ENCODE results near the gene ATP5PB. TPM values are rescaled to one million over a fixed set of nuclear protein-coding genes. Genes with fewer than 3 reads are reported as not detected.

Gene ATP5PB
- total RNA-seq, 1 donor from 2014 or later: 157 TPM

GRCh38 chr1:111476214-111476613 is 26.9 kb downstream of the ATP5PB start:
- DNase-seq (no peak), ATAC-seq (no peak)
- peaks cover 12% of the 10 kb centered on the region for H3K36me3 ChIP-seq
- peak overlapping the region; percentile 83 for H3K27ac ChIP-seq
- no peaks in the 10 kb centered on the region for H3K27me3 ChIP-seq (ENCODE audit: low read depth)
- peaks cover 36% of the 10 kb centered on the region for H3K4me1 ChIP-seq
- TF ChIP-seq, protein P1, sequence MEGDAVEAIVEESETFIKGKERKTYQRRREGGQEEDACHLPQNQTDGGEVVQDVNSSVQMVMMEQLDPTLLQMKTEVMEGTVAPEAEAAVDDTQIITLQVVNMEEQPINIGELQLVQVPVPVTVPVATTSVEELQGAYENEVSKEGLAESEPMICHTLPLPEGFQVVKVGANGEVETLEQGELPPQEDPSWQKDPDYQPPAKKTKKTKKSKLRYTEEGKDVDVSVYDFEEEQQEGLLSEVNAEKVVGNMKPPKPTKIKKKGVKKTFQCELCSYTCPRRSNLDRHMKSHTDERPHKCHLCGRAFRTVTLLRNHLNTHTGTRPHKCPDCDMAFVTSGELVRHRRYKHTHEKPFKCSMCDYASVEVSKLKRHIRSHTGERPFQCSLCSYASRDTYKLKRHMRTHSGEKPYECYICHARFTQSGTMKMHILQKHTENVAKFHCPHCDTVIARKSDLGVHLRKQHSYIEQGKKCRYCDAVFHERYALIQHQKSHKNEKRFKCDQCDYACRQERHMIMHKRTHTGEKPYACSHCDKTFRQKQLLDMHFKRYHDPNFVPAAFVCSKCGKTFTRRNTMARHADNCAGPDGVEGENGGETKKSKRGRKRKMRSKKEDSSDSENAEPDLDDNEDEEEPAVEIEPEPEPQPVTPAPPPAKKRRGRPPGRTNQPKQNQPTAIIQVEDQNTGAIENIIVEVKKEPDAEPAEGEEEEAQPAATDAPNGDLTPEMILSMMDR (IDR thresholded peaks at IDR 0.05): no peak
- no peaks in the 10 kb centered on the region for H3K9me3 ChIP-seq
- H3K4me3 ChIP-seq: peak overlapping the region; percentile 40
- intact Hi-C loops (cut with DNase I): no loop called here

DNA sequence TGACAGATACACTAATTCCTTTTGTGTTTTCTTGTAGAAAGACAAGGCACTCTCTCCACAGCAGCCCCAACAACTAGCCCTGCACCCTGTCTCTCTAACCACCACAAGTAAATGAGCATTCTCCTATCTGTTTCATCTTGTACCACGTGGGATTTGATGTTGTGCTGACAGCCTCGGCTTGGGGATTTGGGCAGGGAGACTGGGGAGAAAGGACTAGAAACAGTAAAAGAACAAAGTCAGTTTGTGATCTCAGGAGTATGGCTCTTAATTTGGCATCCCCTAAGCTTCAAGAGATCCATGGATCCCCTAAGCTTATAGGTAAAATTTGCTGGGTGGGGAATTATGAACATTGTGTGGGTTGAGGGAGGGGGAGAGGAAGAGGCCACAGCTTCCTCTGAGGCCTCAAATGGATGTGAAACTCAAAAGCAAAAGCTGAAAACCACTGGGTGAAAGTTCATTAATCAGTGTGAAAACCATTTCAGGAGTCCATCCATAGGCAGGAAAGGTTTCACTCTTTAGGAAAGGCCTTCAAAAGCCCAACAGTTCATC is 27.6 kb downstream of the ATP5PB start:
- Histone ChIP-seq H3K9me3 (no peaks in the 10 kb centered on the region), H3K4me3 (no peak overlapping the region), H3K36me3 (peaks cover 12% of the 10 kb centered on the region), H3K4me1 (peaks cover 35% of the 10 kb centered on the region), H3K27me3 (ENCODE audit: low read depth) (no peaks in the 10 kb centered on the region), H3K27ac (peak overlapping the region; percentile 83)
- intact Hi-C loops (cut with DNase I): no loop called here
- DNase-seq (no peak), ATAC-seq (peak; percentile 37 to 48)
- TF ChIP-seq, protein P1 (IDR thresholded peaks at IDR 0.05): no peak

DNA sequence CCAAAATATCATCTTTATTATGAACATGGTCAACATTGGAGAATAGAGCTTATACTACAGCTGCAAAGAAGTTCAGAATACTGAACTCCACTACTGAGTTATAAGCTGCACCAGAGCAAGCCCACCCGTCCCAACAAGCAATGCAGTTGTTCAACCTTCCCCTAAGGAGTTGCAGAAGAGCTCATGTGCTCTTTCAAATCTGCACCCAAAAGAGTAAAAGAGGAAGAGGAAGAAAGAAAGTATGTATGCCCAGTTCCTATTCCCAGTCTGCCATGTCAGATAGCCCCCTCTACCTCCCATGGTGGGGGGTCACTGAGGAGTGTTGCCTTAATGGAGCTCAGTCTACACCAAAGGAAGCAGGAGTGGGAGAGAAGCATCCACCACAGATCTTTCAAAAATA is 31.4 kb downstream of the ATP5PB start:
- intact Hi-C loops (cut with DNase I): loop anchor here (10.0 kb wide), 1 partner anchor 284 kb away; no protein-coding TSS in a partner anchor

DNA sequence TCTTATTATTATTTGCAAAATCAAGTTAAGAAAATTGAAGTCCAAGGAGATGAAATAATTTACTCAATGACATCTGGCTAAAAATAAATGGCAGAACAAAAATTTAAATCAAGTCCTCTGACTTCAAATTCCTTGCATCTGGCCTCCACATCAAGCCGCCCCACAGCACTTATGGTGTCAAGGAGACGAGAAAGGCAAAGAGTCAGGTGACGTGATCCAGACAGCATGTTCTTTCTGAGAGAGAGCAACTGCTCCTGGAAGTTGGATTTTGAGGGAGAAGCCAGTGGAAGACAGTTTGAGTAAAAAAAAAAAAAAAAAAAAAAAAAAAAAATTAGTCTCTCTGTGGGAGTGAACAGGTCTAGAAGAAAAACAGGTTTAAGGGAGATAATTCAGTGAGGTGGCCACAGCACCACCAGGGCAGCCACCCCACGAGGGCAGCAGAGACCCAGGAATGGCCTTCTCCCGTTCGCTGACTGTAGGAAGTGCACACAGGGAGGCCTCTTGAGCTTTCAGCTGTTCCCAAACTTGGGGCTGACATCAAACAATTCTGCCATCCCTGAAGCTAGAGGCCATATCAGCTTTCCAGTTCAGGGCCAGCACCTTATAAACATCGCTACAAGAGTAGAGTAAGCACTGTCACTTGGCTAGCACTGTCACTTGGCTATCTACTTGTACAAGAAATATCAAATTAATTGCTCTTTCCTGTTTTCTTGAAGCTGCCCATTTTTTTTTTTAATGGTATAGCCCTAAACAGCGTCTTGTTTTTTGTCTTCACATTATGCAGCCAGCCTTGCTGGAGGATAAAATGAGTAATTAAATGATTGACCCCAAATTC is 32.3 kb downstream of the ATP5PB start:
- Histone ChIP-seq H3K27me3 (ENCODE audit: low read depth) (no peaks in the 10 kb centered on the region), H3K4me3 (no peak overlapping the region), H3K9me3 (no peaks in the 10 kb centered on the region), H3K36me3 (peaks cover 12% of the 10 kb centered on the region), H3K4me1 (peaks cover 21% of the 10 kb centered on the region), H3K27ac (no peak overlapping the region)
- TF ChIP-seq, protein P1 (IDR thresholded peaks at IDR 0.05): peak; percentile 75
- DNase-seq: peak; percentile 88
- ATAC-seq: peak; percentile 94 to 95
- intact Hi-C loops (cut with DNase I): loop anchor here (10.0 kb wide), 1 partner anchor 283 kb away; no protein-coding TSS in a partner anchor

More for the DNA sequence above, 31.4 kb downstream of the ATP5PB start:
- DNase-seq (no peak), ATAC-seq (peak; percentile 12 to 30)
- H3K4me1 ChIP-seq: peaks cover 29% of the 10 kb centered on the region
- H3K36me3 ChIP-seq: peaks cover 12% of the 10 kb centered on the region
- H3K9me3 ChIP-seq: no peaks in the 10 kb centered on the region
- no peak overlapping the region for H3K27ac ChIP-seq
- H3K4me3 ChIP-seq: no peak overlapping the region
- TF ChIP-seq, protein P1 (IDR thresholded peaks at IDR 0.05): no peak
- no peaks in the 10 kb centered on the region for H3K27me3 ChIP-seq (ENCODE audit: low read depth)

- intact Hi-C loops (cut with DNase I): loop anchor here (10.0 kb wide), 1 partner anchor 282 kb away; no protein-coding TSS in a partner anchor
- H3K9me3 ChIP-seq: no peaks in the 10 kb centered on the region
- no peak for DNase-seq
- ATAC-seq: no peak
- H3K27ac ChIP-seq: no peak overlapping the region
- TF ChIP-seq, protein P1 (IDR thresholded peaks at IDR 0.05): no peak
- H3K4me1 ChIP-seq: peaks cover 18% of the 10 kb centered on the region
- no peaks in the 10 kb centered on the region for H3K27me3 ChIP-seq (ENCODE audit: low read depth)
- peaks cover 7% of the 10 kb centered on the region for H3K36me3 ChIP-seq
- H3K4me3 ChIP-seq: no peak overlapping the region
Measured at GRCh38 chr1:111483166-111483565, 33.9 kb downstream of the ATP5PB start.

Data from lower lobe of right lung (tissue), 2 donors.